ENCODE results near the gene DYNC1H1. TPM values are rescaled to one million over a fixed set of nuclear protein-coding genes. Genes with fewer than 3 reads are reported as not detected.
A peak's percentile ranks its signal among the peaks of the same experiment; 100 is the strongest.

The DYNC1H1 gene
- total and polyA plus RNA-seq, 2 of the 13 experiments (the other 11 are each of a cell fraction or from before 2014, with no cell fraction given): 74.4 to 239 TPM

GRCh38 chr14:101960225-101960624, 4.1 kb upstream of the DYNC1H1 start (continued):
- TF ChIP-seq, protein P1, sequence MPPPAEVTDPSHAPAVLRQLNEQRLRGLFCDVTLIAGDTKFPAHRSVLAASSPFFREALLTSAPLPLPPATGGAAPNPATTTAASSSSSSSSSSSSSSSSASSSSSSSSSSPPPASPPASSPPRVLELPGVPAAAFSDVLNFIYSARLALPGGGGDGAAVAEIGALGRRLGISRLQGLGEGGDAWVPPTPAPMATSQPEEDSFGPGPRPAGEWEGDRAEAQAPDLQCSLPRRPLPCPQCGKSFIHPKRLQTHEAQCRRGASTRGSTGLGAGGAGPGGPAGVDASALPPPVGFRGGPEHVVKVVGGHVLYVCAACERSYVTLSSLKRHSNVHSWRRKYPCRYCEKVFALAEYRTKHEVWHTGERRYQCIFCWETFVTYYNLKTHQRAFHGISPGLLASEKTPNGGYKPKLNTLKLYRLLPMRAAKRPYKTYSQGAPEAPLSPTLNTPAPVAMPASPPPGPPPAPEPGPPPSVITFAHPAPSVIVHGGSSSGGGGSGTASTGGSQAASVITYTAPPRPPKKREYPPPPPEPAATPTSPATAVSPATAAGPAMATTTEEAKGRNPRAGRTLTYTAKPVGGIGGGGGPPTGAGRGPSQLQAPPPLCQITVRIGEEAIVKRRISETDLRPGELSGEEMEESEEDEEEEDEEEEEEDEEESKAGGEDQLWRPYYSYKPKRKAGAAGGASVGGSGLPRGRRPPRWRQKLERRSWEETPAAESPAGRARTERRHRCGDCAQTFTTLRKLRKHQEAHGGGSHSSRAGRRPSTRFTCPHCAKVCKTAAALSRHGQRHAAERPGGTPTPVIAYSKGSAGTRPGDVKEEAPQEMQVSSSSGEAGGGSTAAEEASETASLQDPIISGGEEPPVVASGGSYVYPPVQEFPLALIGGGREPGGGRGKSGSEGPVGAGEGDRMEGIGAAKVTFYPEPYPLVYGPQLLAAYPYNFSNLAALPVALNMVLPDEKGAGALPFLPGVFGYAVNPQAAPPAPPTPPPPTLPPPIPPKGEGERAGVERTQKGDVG (CRISPR knock-in tag; IDR thresholded peaks at IDR 0.05; ENCODE audit: borderline replicate concordance): no peak
- TF ChIP-seq, protein P2, sequence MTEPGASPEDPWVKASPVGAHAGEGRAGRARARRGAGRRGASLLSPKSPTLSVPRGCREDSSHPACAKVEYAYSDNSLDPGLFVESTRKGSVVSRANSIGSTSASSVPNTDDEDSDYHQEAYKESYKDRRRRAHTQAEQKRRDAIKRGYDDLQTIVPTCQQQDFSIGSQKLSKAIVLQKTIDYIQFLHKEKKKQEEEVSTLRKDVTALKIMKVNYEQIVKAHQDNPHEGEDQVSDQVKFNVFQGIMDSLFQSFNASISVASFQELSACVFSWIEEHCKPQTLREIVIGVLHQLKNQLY (CRISPR knock-in tag; IDR thresholded peaks at IDR 0.05): no peak
- TF ChIP-seq ZNF710 (CRISPR knock-in tag; IDR thresholded peaks at IDR 0.05; ENCODE audit: borderline replicate concordance) (peak; percentile 63; the same call in 1 of the 2 replicates), CREM (IDR thresholded peaks at IDR 0.05) (no peak), CREM (CRISPR knock-in tag; IDR thresholded peaks at IDR 0.05) (no peak), TAF1 (CRISPR knock-in tag; IDR thresholded peaks at IDR 0.05) (no peak)
